Glutamatergic neuron (in vitro differentiated cells): ENCODE results near the gene IRX6. TPM values are rescaled to one million over a fixed set of nuclear protein-coding genes. Genes with fewer than 3 reads are reported as not detected.

ENCODE experiments used
- DNase-seq: peaks from one replicate; pipeline ENCODE4 v3.0.0; 2022
- H3K27ac Mint-ChIP-seq: one replicate; pipeline ENCODE4 v1.8.0; 2020; ENCODE audit warnings: mild to moderate bottlenecking, mixed read lengths, inconsistent platforms; ENCODE audit not compliant: unreplicated experiment
- H3K27me3 Mint-ChIP-seq: one replicate; pipeline ENCODE4 v1.8.0; 2020; ENCODE audit warnings: mild to moderate bottlenecking, moderate library complexity, mixed read lengths, inconsistent platforms; ENCODE audit not compliant: unreplicated experiment
- H3K36me3 Mint-ChIP-seq: one replicate; pipeline ENCODE4 v1.8.0; 2020; ENCODE audit warnings: mild to moderate bottlenecking, mixed read lengths, inconsistent platforms; ENCODE audit not compliant: unreplicated experiment
- H3K4me1 Mint-ChIP-seq: one replicate; pipeline ENCODE4 v1.8.0; 2020; ENCODE audit warnings: mild to moderate bottlenecking, low read depth, mixed read lengths, inconsistent platforms; ENCODE audit not compliant: unreplicated experiment
- H3K4me3 Mint-ChIP-seq: one replicate; pipeline ENCODE4 v1.8.0; 2020; ENCODE audit warnings: mild to moderate bottlenecking, mixed read lengths, inconsistent platforms; ENCODE audit not compliant: unreplicated experiment
- H3K9me3 Mint-ChIP-seq: one replicate; pipeline ENCODE4 v1.8.0; 2020; ENCODE audit warnings: mild to moderate bottlenecking, moderate library complexity, mixed read lengths, inconsistent platforms; ENCODE audit not compliant: unreplicated experiment
- CTCF ChIP-seq: fragments of 200-600 bp; sonication (generic); IDR thresholded peaks from one replicate; pipeline ENCODE4 v1.5.0; 2021; ENCODE audit not compliant: partially characterized antibody, unreplicated experiment
- total RNA-seq: library from RNA; stranded (reverse); fragmentation: NEBNext Ultra II Directional; extraction: Animal tissue kit (Norgen Biotek cat#: 25700); gene quantifications from one replicate; pipeline ENCODE4 v1.2.1, GENCODE V29; 2021; ENCODE audit not compliant: unreplicated experiment

Gene IRX6
- total RNA-seq, 1 donor from 2014 or later: not detected

- TF ChIP-seq CTCF: no peak
- H3K4me1 Mint-ChIP-seq: peaks cover 4% of the 10 kb centered on the region
- H3K9me3 Mint-ChIP-seq: no peaks in the 10 kb centered on the region
- peak overlapping the region; percentile 89 for H3K4me3 Mint-ChIP-seq
- no peak for DNase-seq
- no peak overlapping the region for H3K27ac Mint-ChIP-seq
- H3K27me3 Mint-ChIP-seq: peaks cover 39% of the 10 kb centered on the region
- peaks cover 10% of the 10 kb centered on the region for H3K36me3 Mint-ChIP-seq
Observed at GRCh38 chr16:55331648-55332185, 7.7 kb downstream of the IRX6 start.

GRCh38 chr16:55333684-55334083, 9.7 kb downstream of the IRX6 start:
- Mint-ChIP-seq H3K27ac (no peak overlapping the region), H3K27me3 (peaks cover 32% of the 10 kb centered on the region), H3K4me1 (no peaks in the 10 kb centered on the region), H3K36me3 (peaks cover 10% of the 10 kb centered on the region), H3K4me3 (no peak overlapping the region), H3K9me3 (no peaks in the 10 kb centered on the region)
- TF ChIP-seq CTCF: no peak
- DNase-seq: no peak

- peaks cover 5% of the 10 kb centered on the region for H3K27me3 Mint-ChIP-seq
- no peaks in the 10 kb centered on the region for H3K4me1 Mint-ChIP-seq
- H3K9me3 Mint-ChIP-seq: no peaks in the 10 kb centered on the region
- H3K36me3 Mint-ChIP-seq: peaks cover 5% of the 10 kb centered on the region
- TF ChIP-seq CTCF: no peak
- no peak overlapping the region for H3K4me3 Mint-ChIP-seq
- no peak for DNase-seq
- no peak overlapping the region for H3K27ac Mint-ChIP-seq
Observed at GRCh38 chr16:55338646-55339045, 14.6 kb downstream of the IRX6 start.

- Mint-ChIP-seq H3K9me3 (no peaks in the 10 kb centered on the region), H3K4me3 (no peak overlapping the region), H3K36me3 (no peaks in the 10 kb centered on the region), H3K27ac (no peak overlapping the region), H3K4me1 (no peaks in the 10 kb centered on the region), H3K27me3 (peaks cover 4% of the 10 kb centered on the region)
- DNase-seq: no peak
- TF ChIP-seq CTCF: no peak
Observed at GRCh38 chr16:55340445-55340844, 16.4 kb downstream of the IRX6 start.

- H3K4me3 Mint-ChIP-seq: no peak overlapping the region
- no peaks in the 10 kb centered on the region for H3K36me3 Mint-ChIP-seq
- no peak for DNase-seq
- no peak overlapping the region for H3K27ac Mint-ChIP-seq
- H3K4me1 Mint-ChIP-seq: no peaks in the 10 kb centered on the region
- H3K9me3 Mint-ChIP-seq: no peaks in the 10 kb centered on the region
- no peaks in the 10 kb centered on the region for H3K27me3 Mint-ChIP-seq
- TF ChIP-seq CTCF: no peak
Observed at GRCh38 chr16:55341681-55342080, 17.7 kb downstream of the IRX6 start.
